Esophagus squamous epithelium (tissue), 5 donors: ENCODE measurements around the gene HAUS1. TPM values are rescaled to one million over a fixed set of nuclear protein-coding genes. Genes with fewer than 3 reads are reported as not detected.
"Not testable (repeated sequence)": the region's sequence is repeated elsewhere in the genome, so short reads cannot be mapped to it uniquely, and the experiment has no call there.

Experiments used
- DNase-seq: peaks from one replicate; lab custom pipeline; 2025; lab: John Stamatoyannopoulos, UW
- H3K27ac ChIP-seq, 4 donors: fragments of 200-600 bp; sonication (generic); one replicate each; pipeline ENCODE4 v1.5.1; 2016 to 2019; ENCODE audit warnings: mild to moderate bottlenecking in 1 of 4
- H3K27me3 ChIP-seq, 4 donors: fragments of 200-600 bp; sonication (generic); 1 replicate in 3 of 4; 2 replicates in 1 of 4; pipeline versions ENCODE4 v1.5.1 to v1.6.0; 2017 to 2021; ENCODE audit warnings: antibody characterized with exemption in 1 of 4
- H3K36me3 ChIP-seq, 3 donors: fragments of 200-600 bp; sonication (generic); one replicate each; pipeline ENCODE4 v1.5.1; 2016 to 2019
- H3K4me1 ChIP-seq, 3 donors: fragments of 200-600 bp; sonication (generic); one replicate each; pipeline ENCODE4 v1.5.1; 2017 to 2019
- H3K4me3 ChIP-seq, 4 donors: fragments of 200-600 bp; sonication (generic); 1 replicate in 3 of 4; 2 replicates in 1 of 4; pipeline ENCODE4 v1.5.1; 2016 to 2019; ENCODE audit warnings: mild to moderate bottlenecking in 2 of 4, moderate library complexity in 1 of 4
- H3K9me3 ChIP-seq, 3 donors: fragments of 200-600 bp; sonication (generic); one replicate each; pipeline ENCODE4 v1.5.1; 2016 to 2019
- POLR2A ChIP-seq, 4 donors: fragments of 450-650 bp; IDR thresholded peaks; one replicate each; pipeline ENCODE4 v1.6.1; 2017; ENCODE audit warnings: antibody characterized with exemption in 4 of 4, mild to moderate bottlenecking in 4 of 4, moderate library complexity in 3 of 4
- WGBS, 2 donors: methylation state at CpG; one replicate each; pipeline ENCODE4 v1.1.5; 2018; 5-methylcytosine and 5-hydroxymethylcytosine counted together
- intact Hi-C: fragments of 100-400 bp; cut with DNase I; formaldehyde crosslinking; loops from one replicate; pipeline ENCODE4 v1.15.0; 2022
- total RNA-seq, 4 donors: library from RNA; depleted of rRNA; stranded (reverse); fragments of >200 nt; gene quantifications; one replicate each; pipeline ENCODE4 v1.1.0, GENCODE V29; 2016
- TF ChIP-seq, protein P1 (sequence below), 6 experiments: fragments of 450-650 bp in 4 of 6; fragments of 200-600 bp in 2 of 6; sonication (generic) in 2 of 6; IDR thresholded peaks; one replicate each; pipeline ENCODE4 v1.5.1; 2016 to 2019; ENCODE audit warnings: antibody characterized with exemption in 6 of 6, mild to moderate bottlenecking in 4 of 6, moderate library complexity in 4 of 6
- donor health status: DM: yes; HTN: yes; CAD: no.

The HAUS1 gene
- total RNA-seq, 4 donors from 2014 or later: 21.1 to 57.3 (median 26.7) TPM

DNA sequence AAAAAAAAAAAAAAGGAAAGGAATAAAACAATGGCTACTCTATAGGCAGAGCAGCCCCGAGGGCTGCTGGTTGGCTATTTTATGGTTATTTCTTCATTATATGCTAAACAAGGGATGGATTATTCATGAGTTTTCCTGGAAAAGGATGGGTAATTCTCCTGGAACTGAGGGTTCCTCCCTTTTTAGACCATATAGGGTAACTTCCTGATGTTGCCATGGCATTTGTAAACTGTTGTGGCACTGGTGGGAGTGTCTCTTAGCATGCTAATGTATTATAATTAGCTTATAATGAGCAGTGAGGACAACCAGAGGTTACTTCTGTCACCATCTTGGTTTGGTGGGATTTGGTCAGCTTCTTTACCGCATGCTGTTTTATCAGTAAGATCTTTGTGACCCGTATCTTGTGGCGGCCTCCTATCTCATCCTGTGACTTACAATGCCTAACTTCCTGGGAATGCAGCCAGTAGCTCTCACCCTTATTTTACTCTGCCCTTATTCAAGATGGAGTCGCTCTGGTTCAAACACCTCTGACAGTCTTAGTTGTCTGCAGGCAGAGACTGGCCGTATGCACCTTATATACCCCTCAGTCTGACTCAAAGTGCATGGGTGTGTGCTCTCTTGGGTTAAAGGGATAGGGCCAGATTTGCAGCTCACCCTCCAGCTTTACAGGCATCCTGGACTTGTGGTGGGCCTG, 57.7 kb downstream of the HAUS1 start:
- intact Hi-C loops: no loop called here
- TF ChIP-seq, protein P1, sequence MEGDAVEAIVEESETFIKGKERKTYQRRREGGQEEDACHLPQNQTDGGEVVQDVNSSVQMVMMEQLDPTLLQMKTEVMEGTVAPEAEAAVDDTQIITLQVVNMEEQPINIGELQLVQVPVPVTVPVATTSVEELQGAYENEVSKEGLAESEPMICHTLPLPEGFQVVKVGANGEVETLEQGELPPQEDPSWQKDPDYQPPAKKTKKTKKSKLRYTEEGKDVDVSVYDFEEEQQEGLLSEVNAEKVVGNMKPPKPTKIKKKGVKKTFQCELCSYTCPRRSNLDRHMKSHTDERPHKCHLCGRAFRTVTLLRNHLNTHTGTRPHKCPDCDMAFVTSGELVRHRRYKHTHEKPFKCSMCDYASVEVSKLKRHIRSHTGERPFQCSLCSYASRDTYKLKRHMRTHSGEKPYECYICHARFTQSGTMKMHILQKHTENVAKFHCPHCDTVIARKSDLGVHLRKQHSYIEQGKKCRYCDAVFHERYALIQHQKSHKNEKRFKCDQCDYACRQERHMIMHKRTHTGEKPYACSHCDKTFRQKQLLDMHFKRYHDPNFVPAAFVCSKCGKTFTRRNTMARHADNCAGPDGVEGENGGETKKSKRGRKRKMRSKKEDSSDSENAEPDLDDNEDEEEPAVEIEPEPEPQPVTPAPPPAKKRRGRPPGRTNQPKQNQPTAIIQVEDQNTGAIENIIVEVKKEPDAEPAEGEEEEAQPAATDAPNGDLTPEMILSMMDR (IDR thresholded peaks at IDR 0.05): no peak
- TF ChIP-seq POLR2A (IDR thresholded peaks at IDR 0.05): no peak
- DNase-seq: no peak
- no peaks in the 10 kb centered on the region for H3K27me3 ChIP-seq
- 92 to 95% methylated on average over 6 of the region's 6 CpGs for WGBS, 2 donors
- H3K4me1 ChIP-seq: peaks cover 0 to 20% (median 0%) of the 10 kb centered on the region in 3 donors
- no peaks in the 10 kb centered on the region for H3K9me3 ChIP-seq
- H3K27ac ChIP-seq: no peak overlapping the region
- no peaks in the 10 kb centered on the region for H3K36me3 ChIP-seq
- no peak overlapping the region for H3K4me3 ChIP-seq

DNA sequence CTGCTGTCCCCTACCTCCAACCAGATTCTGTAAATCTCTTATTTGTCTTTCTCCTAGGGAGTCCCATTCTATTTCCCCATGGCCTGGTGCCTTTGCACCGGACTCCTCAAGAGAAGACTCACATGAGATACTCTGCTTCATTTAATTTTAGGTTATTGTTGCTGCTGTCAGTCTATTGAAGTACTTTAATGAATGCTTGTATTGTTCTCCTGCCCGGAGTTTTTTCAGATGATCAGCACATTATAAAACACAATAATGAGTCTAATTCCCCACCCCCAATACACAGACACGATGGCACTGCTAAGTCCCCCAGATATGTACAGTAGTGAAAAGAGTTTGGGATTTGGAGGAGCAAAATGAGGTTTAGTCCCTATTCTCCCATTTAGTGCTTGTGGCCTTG, 58.9 kb downstream of the HAUS1 start:
- Histone ChIP-seq H3K4me1 (peaks cover 0 to 21% (median 0%) of the 10 kb centered on the region in 3 donors), H3K36me3 (no peaks in the 10 kb centered on the region), H3K4me3 (no peak overlapping the region), H3K27me3 (no peaks in the 10 kb centered on the region), H3K27ac (peak overlapping the region in 3 of 4 donors; percentile 32 to 69 (median 45)), H3K9me3 (no peaks in the 10 kb centered on the region)
- no peak for TF ChIP-seq POLR2A (IDR thresholded peaks at IDR 0.05)
- TF ChIP-seq, protein P1 (IDR thresholded peaks at IDR 0.05): no peak
- intact Hi-C loops: no loop called here
- no peak for DNase-seq
- WGBS, 2 donors: 63 to 72% methylated on average over 3 of the region's 3 CpGs

DNA sequence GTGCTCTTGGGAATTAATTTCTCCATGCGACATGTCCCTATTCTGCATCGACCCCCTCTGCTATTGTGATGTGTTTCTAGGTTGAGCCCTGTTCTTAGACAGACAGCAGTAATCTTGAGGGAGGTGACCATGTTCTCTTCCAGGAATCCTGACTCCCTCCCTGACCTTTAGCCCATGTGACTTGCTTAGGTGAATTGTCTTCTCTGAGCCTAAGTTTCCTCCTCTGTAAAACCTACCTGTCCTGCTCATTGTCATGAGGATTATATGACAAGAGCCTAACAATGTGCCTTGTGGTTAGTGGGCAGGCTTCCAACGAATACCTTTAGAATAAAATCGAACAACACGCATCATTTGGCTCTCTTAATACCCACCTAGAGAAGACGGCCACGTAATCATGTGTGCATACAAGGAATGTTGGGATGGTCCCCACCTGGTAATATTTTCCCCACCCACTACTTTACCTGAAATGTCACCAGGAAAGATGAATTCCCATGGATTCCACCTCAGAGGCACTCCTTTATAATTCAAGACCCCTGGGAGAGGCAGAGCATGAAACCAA, 59.8 kb downstream of the HAUS1 start:
- H3K9me3 ChIP-seq: no peaks in the 10 kb centered on the region
- no peak overlapping the region for H3K4me3 ChIP-seq
- no peaks in the 10 kb centered on the region for H3K27me3 ChIP-seq
- intact Hi-C loops: no loop called here
- no peak for DNase-seq
- H3K36me3 ChIP-seq: no peaks in the 10 kb centered on the region
- TF ChIP-seq, protein P1 (IDR thresholded peaks at IDR 0.05): no peak
- no peak for TF ChIP-seq POLR2A (IDR thresholded peaks at IDR 0.05)
- H3K27ac ChIP-seq: peak overlapping the region; percentile 35 to 78 (median 50)
- peaks cover 0 to 12% (median 0%) of the 10 kb centered on the region in 3 donors for H3K4me1 ChIP-seq
- 59 to 77% methylated on average over 4 to 7 of the region's 7 CpGs for WGBS, 2 donors

DNA sequence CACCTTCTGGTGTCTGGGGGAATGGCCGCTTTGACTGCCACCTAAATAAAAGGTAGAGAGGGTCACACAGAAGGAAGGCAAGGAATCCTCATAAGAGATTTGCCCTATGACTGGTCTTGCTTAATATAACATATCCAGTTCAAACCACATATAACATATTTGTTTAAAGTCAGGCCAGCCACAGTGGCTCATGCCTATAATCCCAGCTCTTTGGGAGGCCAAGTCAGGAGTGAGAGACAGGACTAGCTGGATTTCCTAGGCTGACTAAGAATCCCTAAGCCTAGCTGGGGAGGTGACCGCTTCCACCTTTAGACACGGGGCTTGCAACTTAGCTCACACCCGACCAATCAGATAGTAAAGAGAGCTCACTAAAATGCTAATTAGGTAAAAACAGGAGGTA, 60.3 kb downstream of the HAUS1 start:
- whole genome bisulfite sequencing, 2 donors: 57 to 76% methylated on average over 4 of the region's 4 CpGs
- intact Hi-C loops, H3K9me3 ChIP-seq, H3K27me3 ChIP-seq, DNase-seq, H3K36me3 ChIP-seq, H3K4me3 ChIP-seq: not testable (repeated sequence)
- Histone ChIP-seq H3K4me1 (peaks cover 0 to 10% (median 0%) of the 10 kb centered on the region in 3 donors), H3K27ac (peak overlapping the region; percentile 35 to 78 (median 50))

DNA sequence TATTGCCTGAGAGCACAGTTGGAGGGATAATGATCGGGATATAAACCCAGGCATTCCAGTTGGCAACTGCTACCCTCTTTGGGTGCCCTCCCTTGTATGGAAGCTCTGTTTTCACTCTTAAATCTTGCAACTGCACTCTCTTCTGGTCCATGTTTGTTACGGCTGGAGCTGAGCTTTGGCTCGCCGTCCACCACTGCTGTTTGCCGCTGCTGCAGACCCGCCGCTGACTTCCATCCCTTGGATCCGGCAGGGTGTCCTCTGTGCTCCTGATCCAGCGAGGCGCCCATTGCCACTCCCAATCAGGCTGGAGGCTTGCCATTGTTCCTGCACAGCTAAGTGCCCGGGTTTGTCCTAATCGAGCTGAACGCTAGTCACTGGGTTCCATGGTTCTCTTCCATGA, 60.7 kb downstream of the HAUS1 start:
- no peak for DNase-seq
- TF ChIP-seq, protein P1 (IDR thresholded peaks at IDR 0.05): no peak
- no peak for TF ChIP-seq POLR2A (IDR thresholded peaks at IDR 0.05)
- H3K27me3 ChIP-seq: no peaks in the 10 kb centered on the region
- peaks cover 0 to 10% (median 0%) of the 10 kb centered on the region in 3 donors for H3K4me1 ChIP-seq
- no peak overlapping the region for H3K4me3 ChIP-seq
- no peaks in the 10 kb centered on the region for H3K36me3 ChIP-seq
- WGBS, 2 donors: 89 to 98% methylated on average over 11 to 12 of the region's 13 CpGs
- no peaks in the 10 kb centered on the region for H3K9me3 ChIP-seq
- peak overlapping the region in 2 of 4 donors; percentile 45 to 78 for H3K27ac ChIP-seq
- intact Hi-C loops: no loop called here
